ENCODE results near the gene POLR2L. TPM values are rescaled to one million over a fixed set of nuclear protein-coding genes. Genes with fewer than 3 reads are reported as not detected.

The POLR2L gene
- total RNA-seq, 6 donors from 2014 or later = 34.1 to 168 (median 102) TPM

- no peak for TF ChIP-seq POLR2A (IDR thresholded peaks at IDR 0.05)
- TF ChIP-seq CTCF (IDR thresholded peaks at IDR 0.05) = no peak
- TF ChIP-seq EP300 (IDR thresholded peaks at IDR 0.05) = no peak
- WGBS, 2 donors = 67 to 84% methylated on average over 7 to 22 of the region's 23 CpGs
- Histone ChIP-seq H3K27me3 (peaks cover 0 to 4% (median 0%) of the 10 kb centered on the region in 4 donors), H3K9me3 (no peaks in the 10 kb centered on the region), H3K27ac (peak overlapping the region; percentile 87 to 94 (median 92)), H3K4me1 (peaks cover 77 to 92% (median 80%) of the 10 kb centered on the region in 4 donors), H3K4me3 (peak overlapping the region in 3 of 4 donors; percentile 52 to 95 (median 80)), H3K36me3 (peaks cover 0 to 14% (median 13%) of the 10 kb centered on the region in 4 donors)
- peak in 1 of 2 donors; percentile 73 for DNase-seq
- ATAC-seq (ENCODE audit: low FRiP score in 2 of 2) = no peak
These were observed 10.3 kb downstream of the POLR2L start for GRCh38 chr11:831961-832528.

GRCh38 chr11:831118-831864 lies 11.0 kb downstream of the POLR2L start:
- peaks cover 83 to 94% (median 85%) of the 10 kb centered on the region in 4 donors for H3K4me1 ChIP-seq
- H3K27ac ChIP-seq = no peak overlapping the region
- H3K27me3 ChIP-seq = peaks cover 0 to 4% (median 0%) of the 10 kb centered on the region in 4 donors
- DNase-seq = peak in 1 of 2 donors; percentile 83
- WGBS, 2 donors = 76 to 78% methylated on average over 23 to 25 of the region's 31 CpGs
- TF ChIP-seq CTCF (IDR thresholded peaks at IDR 0.05) = no peak
- TF ChIP-seq EP300 (IDR thresholded peaks at IDR 0.05) = no peak
- no peak for TF ChIP-seq POLR2AphosphoS5 (IDR thresholded peaks at IDR 0.05)
- no peak for TF ChIP-seq POLR2A (IDR thresholded peaks at IDR 0.05)
- H3K36me3 ChIP-seq = peaks cover 0 to 6% (median 6%) of the 10 kb centered on the region in 4 donors
- no peaks in the 10 kb centered on the region for H3K9me3 ChIP-seq
- H3K4me3 ChIP-seq = peak overlapping the region in 2 of 4 donors; percentile 45 to 46
- ATAC-seq (ENCODE audit: low FRiP score in 2 of 2) = no peak

- H3K9me3 ChIP-seq = no peaks in the 10 kb centered on the region
- TF ChIP-seq CTCF (IDR thresholded peaks at IDR 0.05) (no peak), POLR2A (IDR thresholded peaks at IDR 0.05) (peak in 1 of 4 donors; percentile 47), POLR2AphosphoS5 (IDR thresholded peaks at IDR 0.05) (peak in 1 of 2 donors; percentile 40), EP300 (IDR thresholded peaks at IDR 0.05) (no peak)
- peak overlapping the region in 3 of 4 donors; percentile 48 to 89 (median 78) for H3K27ac ChIP-seq
- DNase-seq = peak; percentile 88 to 94
- peaks cover 86 to 96% (median 91%) of the 10 kb centered on the region in 4 donors for H3K4me1 ChIP-seq
- H3K27me3 ChIP-seq = peaks cover 0 to 4% (median 0%) of the 10 kb centered on the region in 4 donors
- 33 to 38% methylated on average over 25 to 32 of the region's 78 CpGs for WGBS, 2 donors
- peak; percentile 53 to 61 for ATAC-seq (ENCODE audit: low FRiP score in 2 of 2)
- H3K36me3 ChIP-seq = peaks cover 0 to under 1% (median under 1%) of the 10 kb centered on the region in 4 donors
- H3K4me3 ChIP-seq = peak overlapping the region in 3 of 4 donors; percentile 39 to 46 (median 45)
These were observed 11.8 kb downstream of the POLR2L start for GRCh38 chr11:830295-831117.

- peaks cover 0 to 4% (median 0%) of the 10 kb centered on the region in 4 donors for H3K27me3 ChIP-seq
- peak overlapping the region in 3 of 4 donors; percentile 39 to 46 (median 45) for H3K4me3 ChIP-seq
- TF ChIP-seq POLR2A (IDR thresholded peaks at IDR 0.05) = peak in 1 of 4 donors; percentile 59
- TF ChIP-seq POLR2AphosphoS5 (IDR thresholded peaks at IDR 0.05) = no peak
- TF ChIP-seq EP300 (IDR thresholded peaks at IDR 0.05) = no peak
- DNase-seq = no peak
- peaks cover 2 to 7% (median 6%) of the 10 kb centered on the region in 4 donors for H3K36me3 ChIP-seq
- WGBS, 2 donors = 2 to 10% methylated on average over 2 to 18 of the region's 39 CpGs
- peaks cover 88 to 96% (median 91%) of the 10 kb centered on the region in 4 donors for H3K4me1 ChIP-seq
- H3K27ac ChIP-seq = peak overlapping the region; percentile 48 to 92 (median 84)
- ATAC-seq (ENCODE audit: low FRiP score in 2 of 2) = peak in 1 of 2 donors; percentile 0
- H3K9me3 ChIP-seq = no peaks in the 10 kb centered on the region
These were observed 12.5 kb downstream of the POLR2L start for GRCh38 chr11:829847-830294.
